Natural killer cell (primary cell): Measurements from ENCODE around the gene ERBIN. TPM values are rescaled to one million over a fixed set of nuclear protein-coding genes. Genes with fewer than 3 reads are reported as not detected.
"Not testable (repeated sequence)": the region's sequence is repeated elsewhere in the genome, so short reads cannot be mapped to it uniquely, and the experiment has no call there.

ENCODE experiments used
- ATAC-seq, 3 donors: fragments of 150-1000 bp in 2 of 3; fragments of 200-7000 bp in 1 of 3; cut with Tn5 transposase; 1 replicate in 1 of 3; 2 replicates in 2 of 3; pipeline ENCODE4 v1.10.0; 2021; ENCODE audit warnings: mild to moderate bottlenecking in 2 of 3, moderate library complexity in 2 of 3
- DNase-seq, 2 donors: peaks; one replicate each; pipeline versions ENCODE4 v3.0.0 to v3.0.0-alpha.2; 2013 to 2021; ENCODE audit warnings: mixed read lengths in 1 of 2
- H3K27ac ChIP-seq: one replicate; pipeline ENCODE4 v1.5.1; 2013; ENCODE audit warnings: mild to moderate bottlenecking, low read length
- H3K27me3 ChIP-seq: one replicate; pipeline ENCODE4 v1.6.1; 2013; ENCODE audit warnings: low read length; ENCODE audit not compliant: control insufficient read depth, insufficient read depth
- H3K36me3 ChIP-seq: one replicate; pipeline ENCODE4 v1.6.1; 2013; ENCODE audit warnings: low read length; ENCODE audit not compliant: control insufficient read depth, insufficient read depth
- H3K4me1 ChIP-seq: one replicate; pipeline ENCODE4 v1.6.1; 2013; ENCODE audit warnings: low read length; ENCODE audit not compliant: control insufficient read depth, insufficient read depth
- H3K4me3 ChIP-seq: one replicate; pipeline ENCODE4 v1.5.1; 2013; ENCODE audit warnings: low read length
- H3K9me3 ChIP-seq: one replicate; pipeline ENCODE4 v1.6.1; 2013; ENCODE audit warnings: low read length; ENCODE audit not compliant: control insufficient read depth, insufficient read depth
- H3K27ac Mint-ChIP-seq, 2 donors: one replicate each; pipeline ENCODE4 v1.8.0; 2022; ENCODE audit warnings: mild to moderate bottlenecking in 2 of 2, mixed read lengths in 2 of 2, moderate library complexity in 1 of 2
- H3K27me3 Mint-ChIP-seq, 2 donors: one replicate each; pipeline ENCODE4 v1.8.0; 2022; ENCODE audit warnings: low read depth in 2 of 2, mixed read lengths in 2 of 2
- H3K36me3 Mint-ChIP-seq: one replicate; pipeline ENCODE4 v1.8.0; 2022; ENCODE audit warnings: mixed read lengths
- H3K4me1 Mint-ChIP-seq, 2 donors: one replicate each; pipeline ENCODE4 v1.8.0; 2022; ENCODE audit warnings: mixed read lengths in 2 of 2
- H3K4me3 Mint-ChIP-seq: one replicate; pipeline ENCODE4 v1.8.0; 2022; ENCODE audit warnings: mild to moderate bottlenecking, moderate library complexity, mixed read lengths
- H3K9me3 Mint-ChIP-seq, 2 donors: one replicate each; pipeline ENCODE4 v1.8.0; 2022; ENCODE audit warnings: mixed read lengths in 2 of 2
- CTCF ChIP-seq: fragments of 200-600 bp; IDR thresholded peaks from one replicate; pipeline ENCODE4 v1.8.0; 2022; ENCODE audit warnings: antibody characterized with exemption
- WGBS: methylation state at CpG from one replicate; pipeline ENCODE4 v1.1.7; 2013; ENCODE audit warnings: missing lambda C conversion rate; ENCODE audit not compliant: insufficient coverage; 5-methylcytosine and 5-hydroxymethylcytosine counted together
- intact Hi-C: fragments of 100-400 bp; cut with micrococcal nuclease; formaldehyde crosslinking; loops from one replicate; pipeline ENCODE4 v1.14.2; 2022
- total RNA-seq, 4 donors: library from RNA; stranded (reverse); fragments of 120-200 nt in 1 of 4; gene quantifications; one replicate each; pipeline versions ENCODE4 v1.2.3 to v1.2.4, GENCODE V29; 2013 to 2022

ERBIN gene
- total RNA-seq, 3 donors from 2014 or later (not counting 1 experiment from before 2014, with no cell fraction given), result 153 to 171 (median 166) TPM

GRCh38 chr5:65910711-65911110, 15.7 kb upstream of the ERBIN start:
- Mint-ChIP-seq H3K4me1 (no peaks in the 10 kb centered on the region), H3K36me3 (no peaks in the 10 kb centered on the region), H3K27ac (no peak overlapping the region), H3K9me3 (no peaks in the 10 kb centered on the region), H3K27me3 (no peaks in the 10 kb centered on the region), H3K4me3 (no peak overlapping the region)
- WGBS, result 100% methylated on average over 1 of the region's 3 CpGs
- no peaks in the 10 kb centered on the region for H3K4me1 ChIP-seq
- DNase-seq (no peak), ATAC-seq (no peak)
- H3K4me3 ChIP-seq, result no peak overlapping the region
- no peaks in the 10 kb centered on the region for H3K36me3 ChIP-seq
- TF ChIP-seq CTCF, result no peak
- no peaks in the 10 kb centered on the region for H3K9me3 ChIP-seq
- intact Hi-C loops, result no loop called here
- H3K27me3 ChIP-seq, result no peaks in the 10 kb centered on the region
- no peak overlapping the region for H3K27ac ChIP-seq

GRCh38 chr5:65912311-65912710, 14.1 kb upstream of the ERBIN start:
- no peak overlapping the region for H3K27ac Mint-ChIP-seq
- H3K27me3 Mint-ChIP-seq, result no peaks in the 10 kb centered on the region
- no peak overlapping the region for H3K4me3 Mint-ChIP-seq
- no peaks in the 10 kb centered on the region for H3K4me1 Mint-ChIP-seq
- H3K9me3 ChIP-seq, result no peaks in the 10 kb centered on the region
- DNase-seq (no peak), ATAC-seq (no peak)
- H3K36me3 Mint-ChIP-seq, result no peaks in the 10 kb centered on the region
- WGBS, result 100% methylated on average over 3 of the region's 3 CpGs
- intact Hi-C loops, result no loop called here
- no peaks in the 10 kb centered on the region for H3K27me3 ChIP-seq
- TF ChIP-seq CTCF, result no peak
- no peaks in the 10 kb centered on the region for H3K4me1 ChIP-seq
- no peak overlapping the region for H3K4me3 ChIP-seq
- H3K36me3 ChIP-seq, result no peaks in the 10 kb centered on the region
- no peak overlapping the region for H3K27ac ChIP-seq
- no peaks in the 10 kb centered on the region for H3K9me3 Mint-ChIP-seq

- H3K27me3 ChIP-seq, result no peaks in the 10 kb centered on the region
- intact Hi-C loops, result no loop called here
- H3K4me3 Mint-ChIP-seq, result no peak overlapping the region
- H3K9me3 ChIP-seq, result no peaks in the 10 kb centered on the region
- no peak overlapping the region for H3K4me3 ChIP-seq
- no peaks in the 10 kb centered on the region for H3K36me3 ChIP-seq
- no peaks in the 10 kb centered on the region for H3K9me3 Mint-ChIP-seq
- DNase-seq, result no peak
- H3K27ac Mint-ChIP-seq, result no peak overlapping the region
- no peaks in the 10 kb centered on the region for H3K36me3 Mint-ChIP-seq
- no peak for TF ChIP-seq CTCF
- peaks cover 0 to 3% of the 10 kb centered on the region in 2 donors for H3K27me3 Mint-ChIP-seq
- no peak for ATAC-seq
- no peaks in the 10 kb centered on the region for H3K4me1 Mint-ChIP-seq
- no peaks in the 10 kb centered on the region for H3K4me1 ChIP-seq
- WGBS, result 51% methylated on average over 2 of the region's 3 CpGs
- no peak overlapping the region for H3K27ac ChIP-seq
These were observed 12.9 kb upstream of the ERBIN start for GRCh38 chr5:65913519-65913918.

- no peaks in the 10 kb centered on the region for H3K4me1 Mint-ChIP-seq
- ATAC-seq, result no peak
These were observed 11.7 kb upstream of the ERBIN start for GRCh38 chr5:65914641-65915196.

GRCh38 chr5:65915661-65916060, 10.7 kb upstream of the ERBIN start:
- H3K4me3 Mint-ChIP-seq, H3K4me3 ChIP-seq, H3K27ac Mint-ChIP-seq, H3K9me3 Mint-ChIP-seq, H3K9me3 ChIP-seq, H3K27ac ChIP-seq, ATAC-seq, H3K4me1 ChIP-seq, H3K27me3 ChIP-seq, H3K36me3 ChIP-seq, intact Hi-C loops, H3K27me3 Mint-ChIP-seq, H3K36me3 Mint-ChIP-seq, H3K4me1 Mint-ChIP-seq, DNase-seq: not testable (repeated sequence)
- 99% methylated on average over 5 of the region's 6 CpGs for WGBS

More at GRCh38 chr5:65914641-65915196, 11.7 kb upstream of the ERBIN start:
- intact Hi-C loops, result no loop called here
- Mint-ChIP-seq H3K27ac (no peak overlapping the region), H3K36me3 (no peaks in the 10 kb centered on the region), H3K4me3 (no peak overlapping the region), H3K9me3 (no peaks in the 10 kb centered on the region), H3K27me3 (peaks cover 0 to 3% of the 10 kb centered on the region in 2 donors)
- Histone ChIP-seq H3K9me3 (no peaks in the 10 kb centered on the region), H3K4me3 (no peak overlapping the region), H3K27me3 (no peaks in the 10 kb centered on the region), H3K36me3 (no peaks in the 10 kb centered on the region), H3K27ac (no peak overlapping the region), H3K4me1 (no peaks in the 10 kb centered on the region)
- no peak for DNase-seq
- WGBS, result 47% methylated on average over 2 of the region's 3 CpGs
- TF ChIP-seq CTCF, result no peak
